Medulla oblongata (tissue), 1 donor: ENCODE results near the gene EIF3I.
A peak's percentile ranks its signal among the peaks of the same experiment; 100 is the strongest.

Source experiments
- DNase-seq: peaks from one replicate; pipeline ENCODE4 v3.0.0-alpha.2; 2015; ENCODE audit errors: extremely low spot score

The EIF3I gene

GRCh38 chr1:32198237-32199042, 23.8 kb upstream of the EIF3I start:
- no peak for DNase-seq

GRCh38 chr1:32199043-32199716, 23.0 kb upstream of the EIF3I start:
- DNase-seq, result no peak

GRCh38 chr1:32199717-32200072, 22.5 kb upstream of the EIF3I start:
- peak; percentile 59 for DNase-seq

GRCh38 chr1:32200226-32201010, 21.8 kb upstream of the EIF3I start, which contains the start of gene CCDC28B:
CCDC28B (plus strand) TSS chr1:32200595; CDS start chr1:32201936, 1,341 bp downstream.
- DNase-seq, result peak; percentile 69

- peak; percentile 53 for DNase-seq
Observed at GRCh38 chr1:32201011-32201855, 21.0 kb upstream of the EIF3I start.

GRCh38 chr1:32204943-32205361, 17.3 kb upstream of the EIF3I start:
- no peak for DNase-seq

- peak; percentile 90 for DNase-seq
Observed at GRCh38 chr1:32205401-32206370, 16.5 kb upstream of the EIF3I start, which contains the start of gene IQCC. IQCC (plus strand) TSS chr1:32205671; CDS start chr1:32205682, 11 bp downstream.

- no peak for DNase-seq
Observed at GRCh38 chr1:32208469-32208868, 13.7 kb upstream of the EIF3I start.

- no peak for DNase-seq
Observed at GRCh38 chr1:32208891-32209328, 13.3 kb upstream of the EIF3I start, which contains the start of gene DCDC2B. DCDC2B (plus strand) TSS chr1:32209089; CDS start chr1:32209094, 5 bp downstream.

GRCh38 chr1:32215629-32216480, 6.4 kb upstream of the EIF3I start:
- peak; percentile 82 for DNase-seq

GRCh38 chr1:32216566-32216965, 5.6 kb upstream of the EIF3I start:
- no peak for DNase-seq

- no peak for DNase-seq
Observed at GRCh38 chr1:32219022-32219421, 3.2 kb upstream of the EIF3I start.

GRCh38 chr1:32220746-32221580, 1.2 kb upstream of the EIF3I start:
- no peak for DNase-seq

- DNase-seq, result no peak
Observed at GRCh38 chr1:32221581-32221979, 627 bp upstream of the EIF3I start.

GRCh38 chr1:32223683-32224082, 1.5 kb downstream of the EIF3I start:
- no peak for DNase-seq

- no peak for DNase-seq
Observed at GRCh38 chr1:32224285-32224684, 2.1 kb downstream of the EIF3I start.

GRCh38 chr1:32228771-32229170, 6.6 kb downstream of the EIF3I start:
- no peak for DNase-seq

GRCh38 chr1:32231843-32232432, 9.7 kb downstream of the EIF3I start:
- no peak for DNase-seq
